Measurements from ENCODE around the gene ST6GALNAC5.
A peak's percentile ranks its signal among the peaks of the same experiment; 100 is the strongest.
"Not testable (repeated sequence)": the region's sequence is repeated elsewhere in the genome, so short reads cannot be mapped to it uniquely, and the experiment has no call there.

ST6GALNAC5 gene

GRCh38 chr1:76876655-76877395, 9.5 kb downstream of the ST6GALNAC5 start:
- TF ChIP-seq GATA1 (IDR thresholded peaks at IDR 0.05; ENCODE audit: low read depth, low read length) (no peak), POLR2A (IDR thresholded peaks at IDR 0.05; ENCODE audit: low read length) (no peak)
- no peak for DNase-seq

- DNase-seq = not testable (repeated sequence)
Measured at GRCh38 chr1:76879014-76879413, 11.7 kb downstream of the ST6GALNAC5 start.

- no peak for DNase-seq
- TF ChIP-seq GATA1 (IDR thresholded peaks at IDR 0.05; ENCODE audit: low read depth, low read length) (no peak), POLR2A (IDR thresholded peaks at IDR 0.05; ENCODE audit: low read length) (no peak)
Measured at GRCh38 chr1:76881762-76882161, 14.5 kb downstream of the ST6GALNAC5 start.

- DNase-seq = no peak
- TF ChIP-seq POLR2A (IDR thresholded peaks at IDR 0.05; ENCODE audit: low read length) (no peak), GATA1 (IDR thresholded peaks at IDR 0.05; ENCODE audit: low read depth, low read length) (no peak)
Measured at GRCh38 chr1:76891931-76892622, 24.8 kb downstream of the ST6GALNAC5 start.

- no peak for DNase-seq
Measured at GRCh38 chr1:76892675-76893074, 25.4 kb downstream of the ST6GALNAC5 start.

GRCh38 chr1:76901158-76901767, 34.0 kb downstream of the ST6GALNAC5 start:
- no peak for TF ChIP-seq POLR2A (IDR thresholded peaks at IDR 0.05; ENCODE audit: low read length)
- no peak for TF ChIP-seq GATA1 (IDR thresholded peaks at IDR 0.05; ENCODE audit: low read depth, low read length)
- peak; percentile 40 to 65 for DNase-seq

More at GRCh38 chr1:76892675-76893074, 25.4 kb downstream of the ST6GALNAC5 start:
- no peak for TF ChIP-seq POLR2A (IDR thresholded peaks at IDR 0.05; ENCODE audit: low read length)

GRCh38 chr1:76905876-76906595, 38.8 kb downstream of the ST6GALNAC5 start:
- TF ChIP-seq POLR2A (IDR thresholded peaks at IDR 0.05; ENCODE audit: low read length) (no peak), GATA1 (IDR thresholded peaks at IDR 0.05; ENCODE audit: low read depth, low read length) (no peak)
- DNase-seq = peak in 1 of 2 experiments; percentile 17

- no peak for TF ChIP-seq GATA1 (IDR thresholded peaks at IDR 0.05; ENCODE audit: low read depth, low read length)
- TF ChIP-seq POLR2A (IDR thresholded peaks at IDR 0.05; ENCODE audit: low read length) = no peak
- DNase-seq = no peak
Measured at GRCh38 chr1:76909311-76909710, 42.0 kb downstream of the ST6GALNAC5 start.

GRCh38 chr1:76919085-76919484, 51.8 kb downstream of the ST6GALNAC5 start:
- TF ChIP-seq GATA1 (IDR thresholded peaks at IDR 0.05; ENCODE audit: low read depth, low read length) (no peak), POLR2A (IDR thresholded peaks at IDR 0.05; ENCODE audit: low read length) (no peak)
- DNase-seq = no peak

GRCh38 chr1:76921590-76921989, 54.3 kb downstream of the ST6GALNAC5 start:
- TF ChIP-seq POLR2A (IDR thresholded peaks at IDR 0.05; ENCODE audit: low read length) = no peak
- TF ChIP-seq GATA1 (IDR thresholded peaks at IDR 0.05; ENCODE audit: low read depth, low read length) = no peak
- DNase-seq = no peak

- no peak for TF ChIP-seq POLR2A (IDR thresholded peaks at IDR 0.05; ENCODE audit: low read length)
- TF ChIP-seq GATA1 (IDR thresholded peaks at IDR 0.05; ENCODE audit: low read depth, low read length) = no peak
- DNase-seq = no peak
Measured at GRCh38 chr1:76925825-76926224, 58.5 kb downstream of the ST6GALNAC5 start.

GRCh38 chr1:76928522-76928921, 61.2 kb downstream of the ST6GALNAC5 start:
- no peak for DNase-seq
- TF ChIP-seq POLR2A (IDR thresholded peaks at IDR 0.05; ENCODE audit: low read length) = no peak
- no peak for TF ChIP-seq GATA1 (IDR thresholded peaks at IDR 0.05; ENCODE audit: low read depth, low read length)

GRCh38 chr1:76929136-76929535, 61.9 kb downstream of the ST6GALNAC5 start:
- TF ChIP-seq POLR2A (IDR thresholded peaks at IDR 0.05; ENCODE audit: low read length) (no peak), GATA1 (IDR thresholded peaks at IDR 0.05; ENCODE audit: low read depth, low read length) (no peak)
- DNase-seq = no peak
